Measurements from ENCODE around the gene PCDH9. TPM values are rescaled to one million over a fixed set of nuclear protein-coding genes. Genes with fewer than 3 reads are reported as not detected.

PCDH9 gene
- polyA plus RNA-seq, 1 experiment = 3.3 TPM

GRCh38 chr13:66855131-66855530 lies 375.0 kb downstream of the PCDH9 start:
- Histone ChIP-seq H3K27ac (ENCODE audit: low read depth, low read length) (no peak overlapping the region), H3K4me3 (ENCODE audit: low read depth, low read length) (no peak overlapping the region), H3K9me3 (ENCODE audit: control insufficient read depth, insufficient read depth, low read length) (no peaks in the 10 kb centered on the region), H3K27me3 (ENCODE audit: control insufficient read depth, insufficient read depth, low read length) (no peaks in the 10 kb centered on the region)
- POLR2A ChIA-PET = no interaction called here
- no peak for DNase-seq (ENCODE audit: low read depth, low spot score)
- CTCF ChIA-PET = no interaction called here
- no peak for TF ChIP-seq CTCF (IDR thresholded peaks at IDR 0.05; ENCODE audit: low read depth, low read length)

- Histone ChIP-seq H3K4me3 (ENCODE audit: low read depth, low read length) (no peak overlapping the region), H3K27ac (ENCODE audit: low read depth, low read length) (no peak overlapping the region), H3K27me3 (ENCODE audit: control insufficient read depth, insufficient read depth, low read length) (no peaks in the 10 kb centered on the region), H3K9me3 (ENCODE audit: control insufficient read depth, insufficient read depth, low read length) (no peaks in the 10 kb centered on the region)
- TF ChIP-seq CTCF (IDR thresholded peaks at IDR 0.05; ENCODE audit: low read depth, low read length) = no peak
- ChIA-PET CTCF (no interaction called here), POLR2A (no interaction called here)
- DNase-seq (ENCODE audit: low read depth, low spot score) = no peak
Measured at GRCh38 chr13:66853564-66853963, 376.6 kb downstream of the PCDH9 start.

- Histone ChIP-seq H3K27me3 (ENCODE audit: control insufficient read depth, insufficient read depth, low read length) (no peaks in the 10 kb centered on the region), H3K27ac (ENCODE audit: low read depth, low read length) (no peak overlapping the region), H3K9me3 (ENCODE audit: control insufficient read depth, insufficient read depth, low read length) (peaks cover 3% of the 10 kb centered on the region; the same call in 1 of the 2 replicates), H3K4me3 (ENCODE audit: low read depth, low read length) (no peak overlapping the region)
- ChIA-PET POLR2A (no interaction called here), CTCF (no interaction called here)
- DNase-seq (ENCODE audit: low read depth, low spot score) = no peak
- TF ChIP-seq CTCF (IDR thresholded peaks at IDR 0.05; ENCODE audit: low read depth, low read length) = no peak
Measured at GRCh38 chr13:66849706-66850105, 380.4 kb downstream of the PCDH9 start.

- TF ChIP-seq CTCF (IDR thresholded peaks at IDR 0.05; ENCODE audit: low read depth, low read length) = no peak
Measured at GRCh38 chr13:66847541-66847940, 382.6 kb downstream of the PCDH9 start.

GRCh38 chr13:66845393-66845792 lies 384.7 kb downstream of the PCDH9 start:
- Histone ChIP-seq H3K27me3 (ENCODE audit: control insufficient read depth, insufficient read depth, low read length) (no peaks in the 10 kb centered on the region), H3K9me3 (ENCODE audit: control insufficient read depth, insufficient read depth, low read length) (peaks cover 3% of the 10 kb centered on the region; the same call in 1 of the 2 replicates)
- POLR2A ChIA-PET = no interaction called here

More at GRCh38 chr13:66847541-66847940, 382.6 kb downstream of the PCDH9 start:
- CTCF ChIA-PET = no interaction called here
- no peak overlapping the region for H3K27ac ChIP-seq (ENCODE audit: low read depth, low read length)
- no peaks in the 10 kb centered on the region for H3K27me3 ChIP-seq (ENCODE audit: control insufficient read depth, insufficient read depth, low read length)
- POLR2A ChIA-PET = no interaction called here
- H3K4me3 ChIP-seq (ENCODE audit: low read depth, low read length) = no peak overlapping the region
- peaks cover 3% of the 10 kb centered on the region; the same call in 1 of the 2 replicates for H3K9me3 ChIP-seq (ENCODE audit: control insufficient read depth, insufficient read depth, low read length)
- DNase-seq (ENCODE audit: low read depth, low spot score) = no peak

More at GRCh38 chr13:66845393-66845792, 384.7 kb downstream of the PCDH9 start:
- CTCF ChIA-PET = no interaction called here
- Histone ChIP-seq H3K27ac (ENCODE audit: low read depth, low read length) (no peak overlapping the region), H3K4me3 (ENCODE audit: low read depth, low read length) (no peak overlapping the region)
- no peak for TF ChIP-seq CTCF (IDR thresholded peaks at IDR 0.05; ENCODE audit: low read depth, low read length)
- no peak for DNase-seq (ENCODE audit: low read depth, low spot score)

Measured in AG04450 (cell line).